Hepatocyte (in vitro differentiated cells): ENCODE measurements around the gene GNAL. TPM values are rescaled to one million over a fixed set of nuclear protein-coding genes. Genes with fewer than 3 reads are reported as not detected.

Experiments used
- DNase-seq: peaks from one replicate; pipeline ENCODE4 v3.0.0-alpha.2; 2016; ENCODE audit warnings: low spot score
- H2AFZ ChIP-seq: fragments of 200-600 bp; sonication (generic); 2 replicates; pipeline ENCODE4 v1.6.0; 2016; ENCODE audit warnings: antibody characterized with exemption, mild to moderate bottlenecking
- H3K27ac ChIP-seq: fragments of 200-600 bp; sonication (generic); 2 replicates; pipeline ENCODE4 v1.5.1; 2016; ENCODE audit warnings: mild to moderate bottlenecking
- H3K27me3 ChIP-seq: fragments of 200-600 bp; sonication (generic); 2 replicates; pipeline ENCODE4 v1.6.1; 2016
- H3K36me3 ChIP-seq: fragments of 200-600 bp; sonication (generic); replicated peaks from 2 replicates; pipeline ENCODE4 v1.5.1; 2016; ENCODE audit warnings: low read depth; ENCODE audit not compliant: insufficient read depth
- H3K4me1 ChIP-seq: fragments of 200-600 bp; sonication (generic); 2 replicates; pipeline ENCODE4 v1.5.1; 2016; ENCODE audit warnings: mild to moderate bottlenecking, moderate library complexity; ENCODE audit not compliant: insufficient read depth
- H3K4me2 ChIP-seq: fragments of 200-600 bp; sonication (generic); 2 replicates; pipeline ENCODE4 v1.6.0; 2016
- H3K4me3 ChIP-seq: fragments of 200-600 bp; sonication (generic); 2 replicates; pipeline ENCODE4 v1.5.1; 2016; ENCODE audit warnings: mild to moderate bottlenecking
- H3K79me2 ChIP-seq: fragments of 200-600 bp; sonication (generic); 2 replicates; pipeline ENCODE4 v1.6.0; 2017; ENCODE audit warnings: mild to moderate bottlenecking
- H3K9me2 ChIP-seq: fragments of 200-600 bp; sonication (generic); replicated peaks from 2 replicates; pipeline ENCODE4 v1.6.0; 2017; ENCODE audit warnings: mild to moderate bottlenecking; ENCODE audit not compliant: insufficient read depth
- H3K9me3 ChIP-seq: fragments of 200-600 bp; sonication (generic); 2 replicates; pipeline ENCODE4 v1.5.1; 2016; ENCODE audit warnings: low read depth, mild to moderate bottlenecking
- H4K20me1 ChIP-seq: fragments of 200-600 bp; sonication (generic); 2 replicates; pipeline ENCODE4 v1.6.0; 2016; ENCODE audit warnings: mild to moderate bottlenecking; ENCODE audit not compliant: insufficient read depth, poor library complexity, severe bottlenecking
- CTCF ChIP-seq: fragments of 200-600 bp; sonication (generic); IDR thresholded peaks from 2 replicates; pipeline ENCODE4 v1.5.1; 2016; ENCODE audit warnings: antibody characterized with exemption, mild to moderate bottlenecking; ENCODE audit not compliant: poor library complexity
- EZH2 ChIP-seq: fragments of 200-600 bp; sonication (generic); IDR thresholded peaks from 2 replicates; pipeline ENCODE4 v1.6.1; 2016; ENCODE audit warnings: antibody characterized with exemption, mild to moderate bottlenecking, borderline replicate concordance
- EZH2phosphoT487 ChIP-seq: fragments of 200-600 bp; sonication (generic); IDR thresholded peaks from one replicate; pipeline ENCODE4 v1.6.1; 2018; ENCODE audit warnings: antibody characterized with exemption, mild to moderate bottlenecking, low read depth, moderate library complexity; ENCODE audit not compliant: unreplicated experiment, severe bottlenecking
- WGBS: methylation state at CpG from one replicate; pipeline ENCODE4 v1.1.6; 2016; ENCODE audit warnings: low lambda C conversion rate; ENCODE audit errors: missing lambda C conversion rate; 5-methylcytosine and 5-hydroxymethylcytosine counted together
- microRNA-seq: library from miRNA; unstranded; fragments of <30 nt; microRNA quantifications from one replicate; pipeline ENCODE4, GENCODE V29; 2017
- polyA plus RNA-seq: library from polyadenylated mRNA; unstranded; fragments of >200 nt; fragmentation: Nextera tagmentation; extraction: Ambion mirVana; gene quantifications from 2 replicates; pipeline ENCODE4 v1.2.1, GENCODE V29; 2016
- total RNA-seq: library from RNA; depleted of rRNA; stranded (reverse); fragments of >200 nt; gene quantifications from 2 replicates; pipeline ENCODE4 v1.2.3, GENCODE V29; 2014

GNAL gene
- total and polyA plus RNA-seq, 2 experiments from 2014 or later: 4.4 to 5.2 TPM

GRCh38 chr18:11923450-11923849 lies 234.4 kb downstream of the GNAL start:
- TF ChIP-seq EZH2phosphoT487: no peak
- TF ChIP-seq CTCF: no peak
- TF ChIP-seq EZH2: no peak
- Histone ChIP-seq H3K27ac (no peak overlapping the region), H3K4me1 (no peaks in the 10 kb centered on the region), H3K9me3 (no peaks in the 10 kb centered on the region), H3K4me2 (no peak overlapping the region), H2AFZ (no peak overlapping the region), H3K36me3 (no peaks in the 10 kb centered on the region), H4K20me1 (no peaks in the 10 kb centered on the region), H3K9me2 (no peaks in the 10 kb centered on the region), H3K27me3 (no peaks in the 10 kb centered on the region), H3K79me2 (no peaks in the 10 kb centered on the region), H3K4me3 (no peak overlapping the region)
- 91% methylated on average over 3 of the region's 3 CpGs for WGBS
- no peak for DNase-seq

DNA sequence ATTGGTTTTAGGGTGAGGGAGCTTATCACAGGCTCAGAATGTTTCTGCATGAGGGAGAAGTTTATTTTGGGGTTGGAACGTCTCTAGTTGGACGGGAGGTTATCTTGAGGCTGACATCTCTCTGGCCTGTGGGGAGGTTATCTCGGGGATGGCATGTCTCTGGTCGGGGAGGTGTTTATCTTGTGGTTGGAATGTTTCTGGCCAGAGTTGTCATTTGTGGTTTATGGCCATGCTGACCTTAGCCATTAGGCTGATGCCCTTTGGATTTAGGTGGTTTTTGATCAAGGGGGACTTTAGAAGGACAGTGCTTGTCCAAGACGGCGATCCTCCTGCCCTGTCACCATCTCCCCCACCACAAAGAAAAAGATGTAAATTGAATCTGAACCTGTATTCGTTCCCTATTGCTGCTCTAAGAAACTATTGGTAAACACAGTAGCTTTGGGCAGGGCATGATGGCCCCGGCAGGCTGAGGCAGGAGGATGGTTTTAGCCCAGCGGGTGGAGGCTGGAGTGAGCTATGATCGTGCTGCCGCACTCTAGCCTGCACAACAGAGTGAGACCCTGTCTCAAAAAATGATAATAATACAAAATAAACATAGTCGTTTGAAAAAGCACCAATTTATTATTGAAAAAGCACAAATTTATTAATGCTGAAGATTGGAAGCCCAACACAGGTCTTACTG lies 236.9 kb downstream of the GNAL start:
- no peak for DNase-seq
- no peaks in the 10 kb centered on the region for H3K9me2 ChIP-seq
- H3K4me3 ChIP-seq: no peak overlapping the region
- no peaks in the 10 kb centered on the region for H3K79me2 ChIP-seq
- 43% methylated on average over 12 of the region's 12 CpGs for WGBS
- no peak overlapping the region for H3K27ac ChIP-seq
- no peaks in the 10 kb centered on the region for H3K9me3 ChIP-seq
- no peaks in the 10 kb centered on the region for H3K36me3 ChIP-seq
- H3K4me2 ChIP-seq: no peak overlapping the region
- no peaks in the 10 kb centered on the region for H3K4me1 ChIP-seq
- TF ChIP-seq EZH2phosphoT487: no peak
- H2AFZ ChIP-seq: no peak overlapping the region
- no peaks in the 10 kb centered on the region for H3K27me3 ChIP-seq
- no peaks in the 10 kb centered on the region for H4K20me1 ChIP-seq

DNA sequence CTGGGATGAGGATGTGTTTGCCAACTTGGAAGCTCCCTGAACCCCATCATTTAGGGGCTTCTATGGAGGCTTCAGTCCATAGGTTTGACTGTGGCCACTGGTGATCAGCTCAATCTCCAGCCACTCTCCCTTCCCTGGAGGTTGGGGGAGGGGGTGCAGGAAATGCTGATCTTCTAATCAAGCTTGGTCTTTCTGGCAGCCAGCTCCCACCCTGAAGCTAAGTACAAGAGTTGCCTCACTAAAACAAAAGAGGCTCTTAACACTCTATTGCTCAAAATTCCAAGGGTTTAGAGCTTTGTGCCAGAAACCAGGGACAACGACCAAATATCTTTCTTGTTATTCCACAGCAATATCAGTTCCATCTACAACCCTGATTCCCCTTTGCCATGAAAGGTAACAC lies 238.4 kb downstream of the GNAL start:
- H4K20me1 ChIP-seq: no peaks in the 10 kb centered on the region
- TF ChIP-seq CTCF (no peak), EZH2 (no peak), EZH2phosphoT487 (no peak)
- WGBS: 36% methylated on average over 1 of the region's 1 CpG
- no peaks in the 10 kb centered on the region for H3K79me2 ChIP-seq
- H3K4me1 ChIP-seq: no peaks in the 10 kb centered on the region
- no peaks in the 10 kb centered on the region for H3K36me3 ChIP-seq
- H3K9me3 ChIP-seq: no peaks in the 10 kb centered on the region
- no peak overlapping the region for H3K27ac ChIP-seq
- H3K27me3 ChIP-seq: no peaks in the 10 kb centered on the region
- H3K9me2 ChIP-seq: no peaks in the 10 kb centered on the region
- no peak for DNase-seq
- no peak overlapping the region for H3K4me3 ChIP-seq
- H3K4me2 ChIP-seq: no peak overlapping the region
- H2AFZ ChIP-seq: no peak overlapping the region

DNA sequence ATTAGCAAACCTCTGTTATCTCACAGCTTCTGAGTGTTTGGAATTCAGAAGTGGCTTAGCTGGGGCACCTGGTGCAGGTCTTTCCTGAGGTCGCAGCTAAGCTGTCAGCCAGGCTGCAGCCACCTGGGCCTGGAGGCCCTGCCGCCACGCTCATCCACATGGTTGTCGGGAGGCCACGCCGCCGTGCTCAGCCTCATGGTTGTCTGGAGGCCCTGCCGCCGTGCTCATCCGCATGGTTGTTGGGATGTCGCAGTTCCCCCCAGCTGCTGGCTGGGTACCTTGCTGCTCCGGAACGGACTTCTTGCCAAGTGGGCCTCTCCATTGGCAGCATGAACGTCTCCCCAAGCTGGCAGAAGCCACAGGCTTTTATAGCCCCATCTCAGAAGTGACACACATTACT lies 243.3 kb downstream of the GNAL start:
- Histone ChIP-seq H3K4me1 (no peaks in the 10 kb centered on the region), H3K79me2 (no peaks in the 10 kb centered on the region), H3K27me3 (no peaks in the 10 kb centered on the region), H3K36me3 (no peaks in the 10 kb centered on the region), H3K9me3 (no peaks in the 10 kb centered on the region), H2AFZ (no peak overlapping the region), H3K9me2 (no peaks in the 10 kb centered on the region), H3K4me2 (no peak overlapping the region), H4K20me1 (no peaks in the 10 kb centered on the region), H3K4me3 (no peak overlapping the region), H3K27ac (no peak overlapping the region)
- TF ChIP-seq CTCF (no peak), EZH2 (no peak), EZH2phosphoT487 (no peak)
- 96% methylated on average over 14 of the region's 14 CpGs for WGBS
- DNase-seq: no peak

Small RNA genes within 50 kb of the gene (microRNA-seq; reads per million reads assigned to microRNA genes)
- gene MIR7153: not detected

Other genes starting within 250 kb of the GNAL start
- gene SLC35G4, start 79.7 kb upstream of the GNAL start, total RNA-seq: not detected in 2 replicates
- gene SLC35G4, start 79.7 kb upstream of the GNAL start, polyA plus RNA-seq: not detected in 2 replicates
- 83.1 and 85.3 TPM in 2 replicates for gene CHMP1B, start 162.1 kb downstream of the GNAL start, total RNA-seq
- 56.6 and 70.1 TPM in 2 replicates for gene CHMP1B, start 162.1 kb downstream of the GNAL start, polyA plus RNA-seq
- gene MPPE1, start 219.1 kb downstream of the GNAL start, total RNA-seq: 28.5 and 59.3 TPM in 2 replicates
- gene MPPE1, start 219.1 kb downstream of the GNAL start, polyA plus RNA-seq: 45.5 and 52.7 TPM in 2 replicates